GM23338 (cell line): Measurements from ENCODE around the gene CGREF1. TPM values are rescaled to one million over a fixed set of nuclear protein-coding genes. Genes with fewer than 3 reads are reported as not detected.

Experiments
- ATAC-seq: fragments of 200-7000 bp; cut with Tn5 transposase; 3 replicates; pipeline ENCODE4 v1.9.1; 2020
- DNase-seq: peaks from one replicate; pipeline ENCODE4 v3.0.0-alpha.2; 2015; ENCODE audit warnings: low spot score
- H2AFZ ChIP-seq: fragments of 200-600 bp; sonication (generic); 2 replicates; pipeline ENCODE4 v1.8.0; 2016; ENCODE audit warnings: antibody characterized with exemption, mild to moderate bottlenecking, moderate library complexity
- H3F3A ChIP-seq: fragments of 200-600 bp; sonication (generic); replicated peaks from 2 replicates; pipeline ENCODE4 v1.8.0; 2017; ENCODE audit warnings: antibody characterized with exemption, mixed run types, low read depth
- H3K27ac ChIP-seq: fragments of 200-600 bp; sonication (generic); 2 replicates; pipeline ENCODE4 v1.6.1; 2016; ENCODE audit warnings: low read depth
- H3K27me3 ChIP-seq: fragments of 200-600 bp; sonication (generic); 2 replicates; pipeline ENCODE4 v1.8.0; 2016; ENCODE audit warnings: mild to moderate bottlenecking, mixed run types, moderate library complexity; ENCODE audit not compliant: insufficient read depth
- H3K36me3 ChIP-seq: fragments of 200-600 bp; sonication (generic); 2 replicates; pipeline ENCODE4 v1.8.0; 2016; ENCODE audit warnings: mild to moderate bottlenecking; ENCODE audit not compliant: insufficient read depth
- H3K4me1 ChIP-seq: fragments of 200-600 bp; sonication (generic); 2 replicates; pipeline ENCODE4 v1.8.0; 2016; ENCODE audit warnings: mild to moderate bottlenecking, moderate library complexity; ENCODE audit not compliant: insufficient read depth
- H3K4me2 ChIP-seq: fragments of 200-600 bp; sonication (generic); 2 replicates; pipeline ENCODE4 v1.7.1; 2017; ENCODE audit warnings: mixed run types
- H3K4me3 ChIP-seq: fragments of 200-600 bp; sonication (generic); 2 replicates; pipeline ENCODE4 v1.6.1; 2016; ENCODE audit warnings: mixed run types
- H3K79me2 ChIP-seq: fragments of 200-600 bp; sonication (generic); replicated peaks from 2 replicates; pipeline ENCODE4 v1.8.0; 2017; ENCODE audit warnings: mild to moderate bottlenecking; ENCODE audit not compliant: insufficient read depth
- H3K9me2 ChIP-seq: fragments of 200-600 bp; sonication (generic); 2 replicates; pipeline ENCODE4 v1.8.0; 2017; ENCODE audit not compliant: insufficient read depth
- H4K20me1 ChIP-seq: fragments of 200-600 bp; sonication (generic); replicated peaks from 2 replicates; pipeline ENCODE4 v1.8.0; 2017; ENCODE audit warnings: mild to moderate bottlenecking; ENCODE audit not compliant: insufficient read depth
- H3K27ac Mint-ChIP-seq: 2 replicates; pipeline ENCODE4 v1.8.0; 2020; ENCODE audit warnings: inconsistent platforms, mild to moderate bottlenecking, moderate library complexity, mixed read lengths
- H3K27me3 Mint-ChIP-seq: 3 replicates; pipeline ENCODE4 v1.8.0; 2022; ENCODE audit warnings: low read depth, mild to moderate bottlenecking, moderate library complexity, mixed read lengths, inconsistent platforms; ENCODE audit not compliant: insufficient read depth, poor library complexity
- H3K36me3 Mint-ChIP-seq: 3 replicates; pipeline ENCODE4 v1.8.0; 2021; ENCODE audit warnings: low read depth, mild to moderate bottlenecking, inconsistent platforms, moderate library complexity, mixed read lengths
- H3K4me1 Mint-ChIP-seq: 3 replicates; pipeline ENCODE4 v1.8.0; 2020; ENCODE audit warnings: mild to moderate bottlenecking, inconsistent platforms, mixed read lengths
- H3K4me3 Mint-ChIP-seq: 3 replicates; pipeline ENCODE4 v1.8.0; 2021; ENCODE audit warnings: moderate library complexity, mild to moderate bottlenecking, inconsistent platforms, mixed read lengths
- H3K9me3 Mint-ChIP-seq: 3 replicates; pipeline ENCODE4 v1.8.0; 2020; ENCODE audit warnings: moderate library complexity, mild to moderate bottlenecking, inconsistent platforms, mixed read lengths
- CREB1 ChIP-seq: fragments of 250-450 bp; sonication (Bioruptor Pico); IDR thresholded peaks from 2 replicates; pipeline ENCODE4 v1.5.0; 2020; ENCODE audit warnings: low read depth, mild to moderate bottlenecking, moderate library complexity
- EZH2 ChIP-seq: fragments of 200-600 bp; sonication (generic); IDR thresholded peaks from one replicate; pipeline ENCODE4 v1.8.0; 2017; ENCODE audit warnings: antibody characterized with exemption, mild to moderate bottlenecking, low read depth; ENCODE audit not compliant: unreplicated experiment
- EZH2phosphoT487 ChIP-seq: fragments of 200-600 bp; sonication (generic); IDR thresholded peaks from one replicate; pipeline ENCODE4 v1.8.1; 2018; ENCODE audit warnings: antibody characterized with exemption; ENCODE audit not compliant: unreplicated experiment
- POLR2AphosphoS5 ChIP-seq: IDR thresholded peaks from 2 replicates; pipeline ENCODE4 v1.6.1; 2016; ENCODE audit warnings: antibody characterized with exemption, low read depth
- STAT1 ChIP-seq: IDR thresholded peaks from one replicate; pipeline ENCODE4 v1.6.1; 2016; ENCODE audit warnings: antibody characterized with exemption; ENCODE audit not compliant: unreplicated experiment
- ZNF114 ChIP-seq: fragments of 250-450 bp; sonication (Bioruptor Pico); IDR thresholded peaks from 2 replicates; pipeline ENCODE4 v1.5.0; 2020; ENCODE audit warnings: mild to moderate bottlenecking, moderate library complexity
- ZNF331 ChIP-seq: fragments of 250-450 bp; sonication (Bioruptor Pico); IDR thresholded peaks from 2 replicates; pipeline ENCODE4 v1.5.0; 2020; ENCODE audit warnings: low read depth, mild to moderate bottlenecking, moderate library complexity
- polyA plus RNA-seq: library from polyadenylated mRNA; unstranded; fragments of >200 nt; fragmentation: Nextera tagmentation; extraction: Ambion mirVana; gene quantifications from 2 replicates; pipeline ENCODE4 v1.2.1, GENCODE V29; 2016
- total RNA-seq: library from RNA; depleted of rRNA; stranded (reverse); fragments of >200 nt; shearing (Covaris generic); gene quantifications from 2 replicates; pipeline ENCODE4 v1.2.3, GENCODE V29; 2014
- TF ChIP-seq, protein P1 (sequence below): IDR thresholded peaks from 2 replicates; pipeline ENCODE4 v1.6.1; 2016; ENCODE audit warnings: antibody characterized with exemption
- TF ChIP-seq, protein P2 (sequence below): fragments of 250-450 bp; sonication (Bioruptor Pico); IDR thresholded peaks from 2 replicates; pipeline ENCODE4 v1.5.0; 2020; ENCODE audit warnings: mild to moderate bottlenecking, moderate library complexity
- TF ChIP-seq, protein P3 (sequence below), 2 experiments: fragments of 200-600 bp in 1 of 2; sonication (generic) in 1 of 2; conservative IDR thresholded peaks; 2 replicates each; pipeline versions ENCODE4 v1.5.1 to v1.6.1; 2016 to 2017; ENCODE audit warnings: antibody characterized with exemption in 2 of 2, low read depth in 2 of 2, mild to moderate bottlenecking in 2 of 2, moderate library complexity in 1 of 2
- TF ChIP-seq, protein P4 (sequence below): IDR thresholded peaks from one replicate; pipeline ENCODE4 v1.6.1; 2018; ENCODE audit warnings: antibody characterized with exemption; ENCODE audit not compliant: unreplicated experiment

Gene CGREF1
- total and polyA plus RNA-seq, 2 experiments from 2014 or later: 4.1 to 4.5 TPM

DNA sequence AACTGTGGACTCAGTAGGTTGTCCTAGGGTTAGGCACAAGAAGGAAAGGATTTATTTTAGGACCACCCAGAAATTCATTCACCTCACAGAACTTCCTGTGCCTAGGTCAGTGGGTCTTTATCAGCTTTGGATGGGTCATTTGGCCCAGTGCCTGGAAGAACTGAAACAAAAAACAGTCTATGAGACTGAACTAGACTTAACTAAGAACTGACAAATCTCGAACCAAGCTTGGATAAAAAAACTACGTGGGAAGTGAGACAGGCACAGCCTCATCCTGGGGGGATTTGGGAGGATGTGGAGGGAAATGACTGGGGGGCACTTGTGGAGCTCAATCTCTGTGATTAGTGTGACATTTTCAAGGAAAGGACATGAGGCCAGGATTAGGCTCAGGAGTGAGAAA, 45.1 kb downstream of the CGREF1 start:
- H3K27ac Mint-ChIP-seq: no peak overlapping the region
- Histone ChIP-seq H2AFZ (no peak overlapping the region; the same call in 1 of the 2 replicates), H3K79me2 (peaks cover 19% of the 10 kb centered on the region), H3K27ac (no peak overlapping the region), H3K36me3 (no peaks in the 10 kb centered on the region; the same call in 1 of the 2 replicates), H3K27me3 (no peaks in the 10 kb centered on the region), H3K4me1 (peaks cover 19% of the 10 kb centered on the region), H3K4me2 (no peak overlapping the region), H4K20me1 (peaks cover 7% of the 10 kb centered on the region), H3K4me3 (no peak overlapping the region), H3F3A (peaks cover 7% of the 10 kb centered on the region; the same call in 1 of the 2 replicates), H3K9me2 (no peaks in the 10 kb centered on the region)
- peaks cover 19% of the 10 kb centered on the region for H3K36me3 Mint-ChIP-seq
- H3K4me1 Mint-ChIP-seq: peaks cover 23% of the 10 kb centered on the region
- TF ChIP-seq ZNF114 (CRISPR knock-in tag) (no peak), ZNF331 (CRISPR knock-in tag) (no peak), STAT1 (no peak), POLR2AphosphoS5 (no peak), EZH2phosphoT487 (no peak), EZH2 (no peak), CREB1 (CRISPR knock-in tag) (no peak)
- TF ChIP-seq, protein P1, sequence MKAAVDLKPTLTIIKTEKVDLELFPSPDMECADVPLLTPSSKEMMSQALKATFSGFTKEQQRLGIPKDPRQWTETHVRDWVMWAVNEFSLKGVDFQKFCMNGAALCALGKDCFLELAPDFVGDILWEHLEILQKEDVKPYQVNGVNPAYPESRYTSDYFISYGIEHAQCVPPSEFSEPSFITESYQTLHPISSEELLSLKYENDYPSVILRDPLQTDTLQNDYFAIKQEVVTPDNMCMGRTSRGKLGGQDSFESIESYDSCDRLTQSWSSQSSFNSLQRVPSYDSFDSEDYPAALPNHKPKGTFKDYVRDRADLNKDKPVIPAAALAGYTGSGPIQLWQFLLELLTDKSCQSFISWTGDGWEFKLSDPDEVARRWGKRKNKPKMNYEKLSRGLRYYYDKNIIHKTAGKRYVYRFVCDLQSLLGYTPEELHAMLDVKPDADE: no peak
- TF ChIP-seq, protein P2, sequence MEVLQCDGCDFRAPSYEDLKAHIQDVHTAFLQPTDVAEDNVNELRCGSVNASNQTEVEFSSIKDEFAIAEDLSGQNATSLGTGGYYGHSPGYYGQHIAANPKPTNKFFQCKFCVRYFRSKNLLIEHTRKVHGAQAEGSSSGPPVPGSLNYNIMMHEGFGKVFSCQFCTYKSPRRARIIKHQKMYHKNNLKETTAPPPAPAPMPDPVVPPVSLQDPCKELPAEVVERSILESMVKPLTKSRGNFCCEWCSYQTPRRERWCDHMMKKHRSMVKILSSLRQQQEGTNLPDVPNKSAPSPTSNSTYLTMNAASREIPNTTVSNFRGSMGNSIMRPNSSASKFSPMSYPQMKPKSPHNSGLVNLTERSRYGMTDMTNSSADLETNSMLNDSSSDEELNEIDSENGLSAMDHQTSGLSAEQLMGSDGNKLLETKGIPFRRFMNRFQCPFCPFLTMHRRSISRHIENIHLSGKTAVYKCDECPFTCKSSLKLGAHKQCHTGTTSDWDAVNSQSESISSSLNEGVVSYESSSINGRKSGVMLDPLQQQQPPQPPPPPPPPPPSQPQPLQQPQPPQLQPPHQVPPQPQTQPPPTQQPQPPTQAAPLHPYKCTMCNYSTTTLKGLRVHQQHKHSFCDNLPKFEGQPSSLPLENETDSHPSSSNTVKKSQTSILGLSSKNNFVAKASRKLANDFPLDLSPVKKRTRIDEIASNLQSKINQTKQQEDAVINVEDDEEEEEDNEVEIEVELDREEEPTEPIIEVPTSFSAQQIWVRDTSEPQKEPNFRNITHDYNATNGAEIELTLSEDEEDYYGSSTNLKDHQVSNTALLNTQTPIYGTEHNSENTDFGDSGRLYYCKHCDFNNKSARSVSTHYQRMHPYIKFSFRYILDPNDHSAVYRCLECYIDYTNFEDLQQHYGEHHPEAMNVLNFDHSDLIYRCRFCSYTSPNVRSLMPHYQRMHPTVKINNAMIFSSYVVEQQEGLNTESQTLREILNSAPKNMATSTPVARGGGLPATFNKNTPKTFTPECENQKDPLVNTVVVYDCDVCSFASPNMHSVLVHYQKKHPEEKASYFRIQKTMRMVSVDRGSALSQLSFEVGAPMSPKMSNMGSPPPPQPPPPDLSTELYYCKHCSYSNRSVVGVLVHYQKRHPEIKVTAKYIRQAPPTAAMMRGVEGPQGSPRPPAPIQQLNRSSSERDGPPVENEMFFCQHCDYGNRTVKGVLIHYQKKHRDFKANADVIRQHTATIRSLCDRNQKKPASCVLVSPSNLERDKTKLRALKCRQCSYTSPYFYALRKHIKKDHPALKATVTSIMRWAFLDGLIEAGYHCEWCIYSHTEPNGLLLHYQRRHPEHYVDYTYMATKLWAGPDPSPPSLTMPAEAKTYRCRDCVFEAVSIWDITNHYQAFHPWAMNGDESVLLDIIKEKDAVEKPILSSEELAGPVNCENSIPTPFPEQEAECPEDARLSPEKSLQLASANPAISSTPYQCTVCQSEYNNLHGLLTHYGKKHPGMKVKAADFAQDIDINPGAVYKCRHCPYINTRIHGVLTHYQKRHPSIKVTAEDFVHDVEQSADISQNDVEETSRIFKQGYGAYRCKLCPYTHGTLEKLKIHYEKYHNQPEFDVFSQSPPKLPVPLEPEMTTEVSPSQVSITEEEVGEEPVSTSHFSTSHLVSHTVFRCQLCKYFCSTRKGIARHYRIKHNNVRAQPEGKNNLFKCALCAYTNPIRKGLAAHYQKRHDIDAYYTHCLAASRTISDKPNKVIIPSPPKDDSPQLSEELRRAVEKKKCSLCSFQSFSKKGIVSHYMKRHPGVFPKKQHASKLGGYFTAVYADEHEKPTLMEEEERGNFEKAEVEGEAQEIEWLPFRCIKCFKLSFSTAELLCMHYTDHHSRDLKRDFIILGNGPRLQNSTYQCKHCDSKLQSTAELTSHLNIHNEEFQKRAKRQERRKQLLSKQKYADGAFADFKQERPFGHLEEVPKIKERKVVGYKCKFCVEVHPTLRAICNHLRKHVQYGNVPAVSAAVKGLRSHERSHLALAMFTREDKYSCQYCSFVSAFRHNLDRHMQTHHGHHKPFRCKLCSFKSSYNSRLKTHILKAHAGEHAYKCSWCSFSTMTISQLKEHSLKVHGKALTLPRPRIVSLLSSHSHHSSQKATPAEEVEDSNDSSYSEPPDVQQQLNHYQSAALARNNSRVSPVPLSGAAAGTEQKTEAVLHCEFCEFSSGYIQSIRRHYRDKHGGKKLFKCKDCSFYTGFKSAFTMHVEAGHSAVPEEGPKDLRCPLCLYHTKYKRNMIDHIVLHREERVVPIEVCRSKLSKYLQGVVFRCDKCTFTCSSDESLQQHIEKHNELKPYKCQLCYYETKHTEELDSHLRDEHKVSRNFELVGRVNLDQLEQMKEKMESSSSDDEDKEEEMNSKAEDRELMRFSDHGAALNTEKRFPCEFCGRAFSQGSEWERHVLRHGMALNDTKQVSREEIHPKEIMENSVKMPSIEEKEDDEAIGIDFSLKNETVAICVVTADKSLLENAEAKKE (CRISPR knock-in tag): no peak
- TF ChIP-seq, protein P3, sequence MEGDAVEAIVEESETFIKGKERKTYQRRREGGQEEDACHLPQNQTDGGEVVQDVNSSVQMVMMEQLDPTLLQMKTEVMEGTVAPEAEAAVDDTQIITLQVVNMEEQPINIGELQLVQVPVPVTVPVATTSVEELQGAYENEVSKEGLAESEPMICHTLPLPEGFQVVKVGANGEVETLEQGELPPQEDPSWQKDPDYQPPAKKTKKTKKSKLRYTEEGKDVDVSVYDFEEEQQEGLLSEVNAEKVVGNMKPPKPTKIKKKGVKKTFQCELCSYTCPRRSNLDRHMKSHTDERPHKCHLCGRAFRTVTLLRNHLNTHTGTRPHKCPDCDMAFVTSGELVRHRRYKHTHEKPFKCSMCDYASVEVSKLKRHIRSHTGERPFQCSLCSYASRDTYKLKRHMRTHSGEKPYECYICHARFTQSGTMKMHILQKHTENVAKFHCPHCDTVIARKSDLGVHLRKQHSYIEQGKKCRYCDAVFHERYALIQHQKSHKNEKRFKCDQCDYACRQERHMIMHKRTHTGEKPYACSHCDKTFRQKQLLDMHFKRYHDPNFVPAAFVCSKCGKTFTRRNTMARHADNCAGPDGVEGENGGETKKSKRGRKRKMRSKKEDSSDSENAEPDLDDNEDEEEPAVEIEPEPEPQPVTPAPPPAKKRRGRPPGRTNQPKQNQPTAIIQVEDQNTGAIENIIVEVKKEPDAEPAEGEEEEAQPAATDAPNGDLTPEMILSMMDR (conservative IDR thresholded peaks at IDR 0.05; ENCODE audit: low read depth in 2 of 2): no peak
- TF ChIP-seq, protein P4, sequence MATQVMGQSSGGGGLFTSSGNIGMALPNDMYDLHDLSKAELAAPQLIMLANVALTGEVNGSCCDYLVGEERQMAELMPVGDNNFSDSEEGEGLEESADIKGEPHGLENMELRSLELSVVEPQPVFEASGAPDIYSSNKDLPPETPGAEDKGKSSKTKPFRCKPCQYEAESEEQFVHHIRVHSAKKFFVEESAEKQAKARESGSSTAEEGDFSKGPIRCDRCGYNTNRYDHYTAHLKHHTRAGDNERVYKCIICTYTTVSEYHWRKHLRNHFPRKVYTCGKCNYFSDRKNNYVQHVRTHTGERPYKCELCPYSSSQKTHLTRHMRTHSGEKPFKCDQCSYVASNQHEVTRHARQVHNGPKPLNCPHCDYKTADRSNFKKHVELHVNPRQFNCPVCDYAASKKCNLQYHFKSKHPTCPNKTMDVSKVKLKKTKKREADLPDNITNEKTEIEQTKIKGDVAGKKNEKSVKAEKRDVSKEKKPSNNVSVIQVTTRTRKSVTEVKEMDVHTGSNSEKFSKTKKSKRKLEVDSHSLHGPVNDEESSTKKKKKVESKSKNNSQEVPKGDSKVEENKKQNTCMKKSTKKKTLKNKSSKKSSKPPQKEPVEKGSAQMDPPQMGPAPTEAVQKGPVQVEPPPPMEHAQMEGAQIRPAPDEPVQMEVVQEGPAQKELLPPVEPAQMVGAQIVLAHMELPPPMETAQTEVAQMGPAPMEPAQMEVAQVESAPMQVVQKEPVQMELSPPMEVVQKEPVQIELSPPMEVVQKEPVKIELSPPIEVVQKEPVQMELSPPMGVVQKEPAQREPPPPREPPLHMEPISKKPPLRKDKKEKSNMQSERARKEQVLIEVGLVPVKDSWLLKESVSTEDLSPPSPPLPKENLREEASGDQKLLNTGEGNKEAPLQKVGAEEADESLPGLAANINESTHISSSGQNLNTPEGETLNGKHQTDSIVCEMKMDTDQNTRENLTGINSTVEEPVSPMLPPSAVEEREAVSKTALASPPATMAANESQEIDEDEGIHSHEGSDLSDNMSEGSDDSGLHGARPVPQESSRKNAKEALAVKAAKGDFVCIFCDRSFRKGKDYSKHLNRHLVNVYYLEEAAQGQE: no peak
- ATAC-seq (no peak), DNase-seq (no peak)
- no peaks in the 10 kb centered on the region; the same call in 2 of the 3 replicates for H3K9me3 Mint-ChIP-seq
- H3K4me3 Mint-ChIP-seq: no peak overlapping the region; the same call in 2 of the 3 replicates
- H3K27me3 Mint-ChIP-seq: peaks cover 21% of the 10 kb centered on the region
